IMR-90 (cell line): Measurements from ENCODE around the gene DRAXIN. TPM values are rescaled to one million over a fixed set of nuclear protein-coding genes. Genes with fewer than 3 reads are reported as not detected.
"Not testable (repeated sequence)": the region's sequence is repeated elsewhere in the genome, so short reads cannot be mapped to it uniquely, and the experiment has no call there.

ENCODE experiments used
- ATAC-seq: fragments of 200-7000 bp; cut with Tn5 transposase; 2 replicates; pipeline ENCODE4 v1.9.1; 2020; ENCODE audit warnings: low read depth, mild to moderate bottlenecking, moderate library complexity
- BruUV-seq: library from RNA; stranded (reverse); fragments of 400-500 nt; replicated peaks from 2 replicates; lab custom pipeline; 2021; lab: Mats Ljungman, UMichigan
- CTCF ChIA-PET: fragments of 300-600 bp; formaldehyde crosslinking; extraction: SDS; loops from one replicate; lab custom pipeline; 2021; ENCODE audit warnings: antibody characterized with exemption; lab: Yijun Ruan, JAX
- POLR2A ChIA-PET: fragments of 300-600 bp; sonication (Branson Sonifier 250); formaldehyde crosslinking; loops from one replicate; lab custom pipeline; 2022; ENCODE audit warnings: antibody characterized with exemption; ENCODE audit not compliant: unreplicated experiment; lab: Charles Lee
- DNase-seq: peaks from one replicate; pipeline ENCODE4 v3.0.0; 2013
- H2AFZ ChIP-seq: replicated peaks from 2 replicates; pipeline ENCODE3; 2013; ENCODE audit warnings: low read length, mild to moderate bottlenecking; ENCODE audit not compliant: poor library complexity
- H2AK5ac ChIP-seq: 2 replicates; pipeline ENCODE4 v1.6.1; 2013; ENCODE audit warnings: low read depth, low read length, inconsistent platforms
- H2AK9ac ChIP-seq: replicated peaks from 2 replicates; pipeline ENCODE3; 2013; ENCODE audit warnings: mild to moderate bottlenecking, low read depth, low read length, moderate library complexity; ENCODE audit not compliant: poor library complexity
- H2BK120ac ChIP-seq: 2 replicates; pipeline ENCODE4 v1.6.1; 2013; ENCODE audit warnings: low read depth, low read length, inconsistent platforms
- H2BK15ac ChIP-seq: 3 replicates; pipeline ENCODE4 v1.6.1; 2013; ENCODE audit warnings: low read depth, low read length, inconsistent platforms
- H2BK20ac ChIP-seq: 2 replicates; pipeline ENCODE4 v1.6.1; 2013; ENCODE audit warnings: low read depth, mild to moderate bottlenecking, inconsistent platforms, low read length, moderate library complexity
- H2BK5ac ChIP-seq: 2 replicates; pipeline ENCODE4 v1.6.1; 2013; ENCODE audit warnings: mild to moderate bottlenecking, low read depth, low read length, inconsistent platforms; ENCODE audit not compliant: poor library complexity, severe bottlenecking
- H3K14ac ChIP-seq: replicated peaks from 2 replicates; pipeline ENCODE4 v1.6.1; 2013; ENCODE audit warnings: low read depth, low read length, inconsistent platforms
- H3K18ac ChIP-seq: 2 replicates; pipeline ENCODE4 v1.6.1; 2013; ENCODE audit warnings: low read depth, low read length, control low read depth
- H3K23ac ChIP-seq: 2 replicates; pipeline ENCODE4 v1.6.1; 2013; ENCODE audit warnings: low read depth, low read length, inconsistent platforms
- H3K27ac ChIP-seq: 2 replicates; pipeline ENCODE4 v1.5.1; 2013; ENCODE audit warnings: mild to moderate bottlenecking, control low read depth, low read length; ENCODE audit not compliant: insufficient read depth
- H3K27me3 ChIP-seq: 2 replicates; pipeline ENCODE4 v1.6.1; 2013; ENCODE audit warnings: low read length; ENCODE audit not compliant: control insufficient read depth, insufficient read depth
- H3K36me3 ChIP-seq: 2 replicates; pipeline ENCODE4 v1.6.1; 2013; ENCODE audit warnings: low read length, mixed read lengths; ENCODE audit not compliant: control insufficient read depth, insufficient read depth
- H3K4ac ChIP-seq: 2 replicates; pipeline ENCODE4 v1.6.1; 2013; ENCODE audit warnings: low read depth, low read length, inconsistent platforms
- H3K4me1 ChIP-seq: 2 replicates; pipeline ENCODE4 v1.6.1; 2013; ENCODE audit warnings: low read length, mixed read lengths; ENCODE audit not compliant: control insufficient read depth, insufficient read depth
- H3K4me2 ChIP-seq: 2 replicates; pipeline ENCODE4 v1.6.1; 2013; ENCODE audit warnings: low read depth, mild to moderate bottlenecking, control low read depth, low read length, moderate library complexity
- H3K4me3 ChIP-seq: 2 replicates; pipeline ENCODE4 v1.5.1; 2013; ENCODE audit warnings: low read depth, mild to moderate bottlenecking, control low read depth, low read length, moderate library complexity; ENCODE audit not compliant: insufficient read depth
- H3K56ac ChIP-seq: 2 replicates; pipeline ENCODE4 v1.6.1; 2013; ENCODE audit warnings: low read length, inconsistent platforms; ENCODE audit not compliant: insufficient read depth; ENCODE audit errors: extremely low read depth
- H3K79me1 ChIP-seq, 2 experiments: 2 replicates each; pipeline ENCODE4 v1.6.1; 2013; ENCODE audit warnings: low read length in 2 of 2, inconsistent platforms in 1 of 2, low read depth in 1 of 2
- H3K9ac ChIP-seq: 2 replicates; pipeline ENCODE4 v1.6.1; 2013; ENCODE audit warnings: low read depth, low read length, control low read depth
- H3K9me1 ChIP-seq: 2 replicates; pipeline ENCODE4 v1.6.1; 2013; ENCODE audit warnings: low read length, inconsistent platforms; ENCODE audit not compliant: insufficient read depth
- H3K9me3 ChIP-seq: 2 replicates; pipeline ENCODE4 v1.6.1; 2013; ENCODE audit warnings: low read length; ENCODE audit not compliant: control insufficient read depth, insufficient read depth
- H4K20me1 ChIP-seq: 2 replicates; pipeline ENCODE4 v1.6.1; 2013; ENCODE audit warnings: low read length, inconsistent platforms; ENCODE audit not compliant: insufficient read depth
- H4K5ac ChIP-seq: 2 replicates; pipeline ENCODE4 v1.6.1; 2013; ENCODE audit warnings: mild to moderate bottlenecking, low read depth, low read length, control low read depth
- H4K8ac ChIP-seq, 2 experiments: 2 replicates each; pipeline ENCODE4 v1.6.1; 2013; ENCODE audit warnings: low read depth in 2 of 2, low read length in 2 of 2, control low read depth in 1 of 2, inconsistent platforms in 1 of 2
- H4K91ac ChIP-seq: 2 replicates; pipeline ENCODE4 v1.6.1; 2013; ENCODE audit warnings: low read depth, low read length, inconsistent platforms; ENCODE audit not compliant: insufficient read depth
- MAZ ChIP-seq: IDR thresholded peaks from 2 replicates; pipeline ENCODE4 v1.6.1; 2012; ENCODE audit warnings: low read depth, mild to moderate bottlenecking, low read length, improper control_type of control experiment, moderate library complexity, borderline replicate concordance
- RAD21 ChIP-seq: IDR thresholded peaks from 2 replicates; pipeline ENCODE4 v1.6.1; 2012; ENCODE audit warnings: low read length, improper control_type of control experiment
- SMC3 ChIP-seq: fragments of 150-350 bp; IDR thresholded peaks from 2 replicates; pipeline ENCODE4 v1.6.1; 2016; ENCODE audit warnings: low read depth, mild to moderate bottlenecking, antibody characterized with exemption, low read length, moderate library complexity
- WGBS, 2 experiments: methylation state at CpG; one replicate each; pipeline versions ENCODE4 v1.1.5 to v1.1.7; 2013; ENCODE audit warnings: missing lambda C conversion rate in 2 of 2; ENCODE audit not compliant: insufficient read length in 1 of 2; ENCODE audit errors: extremely low coverage in 2 of 2; 5-methylcytosine and 5-hydroxymethylcytosine counted together
- dilution Hi-C: fragments of 300-500 bp; cut with HindIII; formaldehyde crosslinking; loops from one replicate; pipeline ENCODE4 v1.14.3; 2018; ENCODE audit warnings: low sequenced_read_pairs; ENCODE audit not compliant: unreplicated experiment
- in situ Hi-C: fragments of 300-500 bp; cut with MboI; formaldehyde crosslinking; loops from 3 replicates; pipeline ENCODE4 v1.14.3; 2019; ENCODE audit warnings: low sequenced_read_pairs, inconsistent platforms, mixed read lengths
- intact Hi-C: fragments of 100-400 bp; cut with micrococcal nuclease; formaldehyde crosslinking; loops from 2 replicates; pipeline ENCODE4 v1.10.0; 2022
- polyA plus RNA-seq, 3 experiments: library from polyadenylated mRNA; depleted of rRNA; stranded (reverse); fragments of >200 nt; gene quantifications; 2 replicates each; pipeline ENCODE4 v1.2.3, GENCODE V29; 2012; ENCODE audit warnings: low replicate concordance in 1 of 3
- total RNA-seq: library from RNA; depleted of rRNA; stranded (reverse); fragments of >200 nt; gene quantifications from 2 replicates; pipeline ENCODE4 v1.2.3, GENCODE V29; 2012
- TF ChIP-seq, protein P1 (sequence below): conservative IDR thresholded peaks from 2 replicates; pipeline ENCODE4 v1.5.1; 2012; ENCODE audit warnings: mild to moderate bottlenecking, low read depth, low read length, improper control_type of control experiment

The DRAXIN gene
- total and polyA plus RNA-seq, 2 of the 4 experiments (the other 2 are of a cell fraction) = under 0.01 to 0.02 TPM

DNA sequence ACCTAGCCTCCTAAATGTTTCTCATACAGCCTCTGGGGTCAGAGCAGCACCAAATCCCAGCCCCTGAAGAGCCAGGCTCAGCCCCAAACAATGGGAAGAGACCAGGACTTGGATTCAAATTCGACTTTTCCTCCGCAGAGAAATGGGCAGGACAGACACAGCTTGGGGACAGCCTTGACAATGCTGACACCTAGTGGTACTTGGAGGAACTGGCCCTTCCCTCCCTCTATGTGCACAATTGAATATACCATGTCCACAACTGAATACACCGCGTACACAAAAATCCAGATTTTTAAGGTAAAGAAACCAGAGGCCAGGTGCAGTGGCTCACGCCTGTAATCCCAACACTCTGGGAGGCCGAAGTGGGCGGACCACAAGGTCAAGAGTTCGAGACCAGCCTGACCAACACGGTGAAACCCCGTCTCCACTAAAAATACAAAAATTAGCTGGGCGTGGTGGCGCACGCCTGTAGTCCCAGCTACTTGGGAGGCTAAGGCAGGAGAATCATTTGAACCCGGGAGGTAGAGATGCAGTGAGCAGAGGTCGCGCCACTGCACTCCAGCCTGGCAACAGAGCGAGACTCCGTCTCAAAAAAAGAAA is 49.0 kb upstream of the DRAXIN start:
- H3K4ac ChIP-seq, dilution Hi-C loops, POLR2A ChIA-PET, H3K18ac ChIP-seq, H2AK5ac ChIP-seq, H2BK15ac ChIP-seq, H2BK20ac ChIP-seq, H2AK9ac ChIP-seq, H3K4me2 ChIP-seq, H3K14ac ChIP-seq, H3K4me3 ChIP-seq, H3K79me1 ChIP-seq, H2BK5ac ChIP-seq, H3K36me3 ChIP-seq, H3K27me3 ChIP-seq, H3K9ac ChIP-seq, H4K91ac ChIP-seq, H3K27ac ChIP-seq, H3K4me1 ChIP-seq, BruUV-seq, H3K56ac ChIP-seq, H4K8ac ChIP-seq, H3K23ac ChIP-seq, H3K9me1 ChIP-seq, H2BK120ac ChIP-seq, H4K20me1 ChIP-seq, H3K9me3 ChIP-seq, H4K5ac ChIP-seq: not testable (repeated sequence)
- CTCF ChIA-PET = interaction anchor here (0.6 to 2.7 kb wide), 6 partner anchors 370 to 1075 kb away, joined by 3 to 12 read pairs (median 5); partner anchors contain the start of gene UBIAD1
- intact Hi-C loops = loop anchor here (1.0 to 2.0 kb wide), 3 partner anchors 164 to 401 kb away; partner anchors contain the start of gene DISP3
- in situ Hi-C loops = loop anchor here (5.0 to 10.0 kb wide), 2 partner anchors 400 to 608 kb away; no protein-coding TSS in a partner anchor
- peak overlapping the region; percentile 68 for H2AFZ ChIP-seq
- peak; percentile 78 for TF ChIP-seq SMC3
- TF ChIP-seq RAD21 = peak; percentile 99
- 0 out of 2 replicates have a peak, but pooled peaks have one; percentile 23 for TF ChIP-seq MAZ
- TF ChIP-seq, protein P1, sequence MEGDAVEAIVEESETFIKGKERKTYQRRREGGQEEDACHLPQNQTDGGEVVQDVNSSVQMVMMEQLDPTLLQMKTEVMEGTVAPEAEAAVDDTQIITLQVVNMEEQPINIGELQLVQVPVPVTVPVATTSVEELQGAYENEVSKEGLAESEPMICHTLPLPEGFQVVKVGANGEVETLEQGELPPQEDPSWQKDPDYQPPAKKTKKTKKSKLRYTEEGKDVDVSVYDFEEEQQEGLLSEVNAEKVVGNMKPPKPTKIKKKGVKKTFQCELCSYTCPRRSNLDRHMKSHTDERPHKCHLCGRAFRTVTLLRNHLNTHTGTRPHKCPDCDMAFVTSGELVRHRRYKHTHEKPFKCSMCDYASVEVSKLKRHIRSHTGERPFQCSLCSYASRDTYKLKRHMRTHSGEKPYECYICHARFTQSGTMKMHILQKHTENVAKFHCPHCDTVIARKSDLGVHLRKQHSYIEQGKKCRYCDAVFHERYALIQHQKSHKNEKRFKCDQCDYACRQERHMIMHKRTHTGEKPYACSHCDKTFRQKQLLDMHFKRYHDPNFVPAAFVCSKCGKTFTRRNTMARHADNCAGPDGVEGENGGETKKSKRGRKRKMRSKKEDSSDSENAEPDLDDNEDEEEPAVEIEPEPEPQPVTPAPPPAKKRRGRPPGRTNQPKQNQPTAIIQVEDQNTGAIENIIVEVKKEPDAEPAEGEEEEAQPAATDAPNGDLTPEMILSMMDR = peak; percentile 97
- no CpG with 5 or more reads among the region's 18 CpGs for WGBS, 2 experiments
- peak; percentile 91 for ATAC-seq
- peak; percentile 58 for DNase-seq
